Gastrocnemius medialis (tissue), 4 donors: Measurements from ENCODE around the gene LAMP1. TPM values are rescaled to one million over a fixed set of nuclear protein-coding genes. Genes with fewer than 3 reads are reported as not detected.

Experiments used
- ATAC-seq, 2 donors: fragments of 150-250 bp; one replicate each; pipeline ENCODE4 v1.9.1; 2016
- DNase-seq, 2 donors: peaks; one replicate each; pipeline ENCODE4 v3.0.0-alpha.2; 2019
- H3K27ac ChIP-seq, 4 donors: fragments of 200-600 bp; sonication (generic); 1 replicate in 1 of 4; 2 replicates in 3 of 4; pipeline ENCODE4 v1.5.1; 2016 to 2018; ENCODE audit warnings: mild to moderate bottlenecking in 2 of 4, moderate library complexity in 1 of 4
- H3K27me3 ChIP-seq, 3 donors: fragments of 200-600 bp; sonication (generic) in 2 of 3; 1 replicate in 1 of 3; 2 replicates in 2 of 3; pipeline versions ENCODE4 v1.5.1 to v1.6.0; 2016 to 2019; ENCODE audit warnings: mild to moderate bottlenecking in 1 of 3, moderate library complexity in 1 of 3
- H3K36me3 ChIP-seq, 2 donors: fragments of 200-600 bp; sonication (generic) in 1 of 2; one replicate each; pipeline ENCODE4 v1.5.1; 2017 to 2018
- H3K4me1 ChIP-seq, 2 donors: fragments of 200-600 bp; sonication (generic) in 1 of 2; one replicate each; pipeline ENCODE4 v1.5.1; 2016 to 2017; ENCODE audit warnings: mild to moderate bottlenecking in 2 of 2
- H3K4me3 ChIP-seq, 4 donors: fragments of 200-600 bp; sonication (generic) in 3 of 4; 1 replicate in 1 of 4; 2 replicates in 3 of 4; pipeline ENCODE4 v1.5.1; 2016 to 2019; ENCODE audit warnings: mild to moderate bottlenecking in 2 of 4
- H3K9me3 ChIP-seq, 3 donors: fragments of 200-600 bp; sonication (generic) in 2 of 3; 1 replicate in 1 of 3; 2 replicates in 2 of 3; pipeline ENCODE4 v1.5.1; 2016 to 2019
- CTCF ChIP-seq, 5 experiments: fragments of 450-650 bp in 3 of 5; fragments of 200-600 bp in 2 of 5; sonication (generic) in 2 of 5; IDR thresholded peaks in 4 of 5; conservative IDR thresholded peaks in 1 of 5; 1 replicate in 4 of 5; 2 replicates in 1 of 5; pipeline ENCODE4 v1.5.1; 2016 to 2019; ENCODE audit warnings: antibody characterized with exemption in 5 of 5, mild to moderate bottlenecking in 3 of 5, moderate library complexity in 3 of 5
- POLR2A ChIP-seq, 2 donors: fragments of 450-650 bp; IDR thresholded peaks; one replicate each; pipeline ENCODE4 v1.6.1; 2017; ENCODE audit warnings: antibody characterized with exemption in 2 of 2, mild to moderate bottlenecking in 2 of 2, moderate library complexity in 2 of 2
- in situ Hi-C, 4 donors: fragments of 200-750 bp; cut with MboI; loops; one replicate each; pipeline versions ENCODE4 v1.15.0 to v1.8.0; 2017; ENCODE audit warnings: low sequenced_read_pairs in 4 of 4
- intact Hi-C: fragments of 100-400 bp; cut with DNase I; formaldehyde crosslinking; loops from one replicate; pipeline ENCODE4 v1.15.1; 2023; ENCODE audit warnings: low total_unique reads
- total RNA-seq, 4 donors: library from RNA; depleted of rRNA; stranded (reverse); fragments of >200 nt; gene quantifications; one replicate each; pipeline versions ENCODE4 v1.1.0 to v1.2.3, GENCODE V29; 2016

Gene LAMP1
- total RNA-seq, 4 donors from 2014 or later = 36.4 to 80.9 (median 66.9) TPM

GRCh38 chr13:113298043-113298945, 1.3 kb downstream of the LAMP1 start:
- peaks cover 36 to 53% of the 10 kb centered on the region in 2 donors for H3K4me1 ChIP-seq
- no peaks in the 10 kb centered on the region for H3K9me3 ChIP-seq
- no peak for DNase-seq
- no peak for ATAC-seq
- H3K27me3 ChIP-seq = no peaks in the 10 kb centered on the region
- TF ChIP-seq POLR2A (IDR thresholded peaks at IDR 0.05) (no peak), CTCF (IDR thresholded peaks at IDR 0.05 in 4 of 5, conservative IDR thresholded peaks at IDR 0.05 in 1 of 5) (no peak)
- peak overlapping the region; percentile 91 to 98 (median 94) for H3K27ac ChIP-seq
- H3K36me3 ChIP-seq = no peaks in the 10 kb centered on the region
- intact Hi-C loops (loop anchor here (5.0 to 10.0 kb wide), 2 partner anchors 94 to 143 kb away; partner anchors contain the start of gene PROZ), in situ Hi-C loops (loop anchor here in 3 of 4 donors (10.0 to 25.0 kb wide), 3 partner anchors 83 to 157 kb away; partner anchors contain the start of gene ADPRHL1 (in 1 of the 3))
- peak overlapping the region; percentile 82 to 92 (median 88) for H3K4me3 ChIP-seq

GRCh38 chr13:113299951-113300350, 2.9 kb downstream of the LAMP1 start:
- Histone ChIP-seq H3K27me3 (no peaks in the 10 kb centered on the region), H3K9me3 (no peaks in the 10 kb centered on the region), H3K4me3 (peak overlapping the region in 1 of 4 donors; percentile 2), H3K27ac (peak overlapping the region; percentile 53 to 98 (median 76)), H3K4me1 (peaks cover 45 to 69% of the 10 kb centered on the region in 2 donors), H3K36me3 (no peaks in the 10 kb centered on the region)
- TF ChIP-seq POLR2A (IDR thresholded peaks at IDR 0.05) = no peak
- no peak for TF ChIP-seq CTCF (IDR thresholded peaks at IDR 0.05 in 4 of 5, conservative IDR thresholded peaks at IDR 0.05 in 1 of 5)
- DNase-seq (no peak), ATAC-seq (no peak)
- in situ Hi-C loops (loop anchor here in 3 of 4 donors (10.0 to 25.0 kb wide), 3 partner anchors 85 to 155 kb away; partner anchors contain the start of gene ADPRHL1 (in 1 of the 3)), intact Hi-C loops (loop anchor here (5.0 to 10.0 kb wide), 2 partner anchors 92 to 145 kb away; partner anchors contain the start of gene PROZ)

GRCh38 chr13:113302986-113303385, 5.9 kb downstream of the LAMP1 start:
- Histone ChIP-seq H3K4me1 (peaks cover 48 to 73% of the 10 kb centered on the region in 2 donors), H3K4me3 (no peak overlapping the region), H3K36me3 (no peaks in the 10 kb centered on the region), H3K27ac (peak overlapping the region in 3 of 4 donors; percentile 48 to 62 (median 60)), H3K9me3 (no peaks in the 10 kb centered on the region), H3K27me3 (no peaks in the 10 kb centered on the region)
- intact Hi-C loops (no loop called here), in situ Hi-C loops (no loop called here)
- no peak for TF ChIP-seq POLR2A (IDR thresholded peaks at IDR 0.05)
- TF ChIP-seq CTCF (IDR thresholded peaks at IDR 0.05 in 4 of 5, conservative IDR thresholded peaks at IDR 0.05 in 1 of 5) = no peak
- DNase-seq (peak in 1 of 2 donors; percentile 30), ATAC-seq (no peak)

GRCh38 chr13:113304121-113304520, 7.1 kb downstream of the LAMP1 start:
- Histone ChIP-seq H3K9me3 (no peaks in the 10 kb centered on the region), H3K27ac (peak overlapping the region; percentile 22 to 62 (median 54)), H3K27me3 (no peaks in the 10 kb centered on the region), H3K36me3 (no peaks in the 10 kb centered on the region), H3K4me1 (peaks cover 37 to 62% of the 10 kb centered on the region in 2 donors), H3K4me3 (no peak overlapping the region)
- no peak for ATAC-seq
- no peak for TF ChIP-seq POLR2A (IDR thresholded peaks at IDR 0.05)
- in situ Hi-C loops (no loop called here), intact Hi-C loops (no loop called here)
- DNase-seq = no peak

- H3K27me3 ChIP-seq = no peaks in the 10 kb centered on the region
- intact Hi-C loops (no loop called here), in situ Hi-C loops (no loop called here)
- H3K4me1 ChIP-seq = peaks cover 28 to 51% of the 10 kb centered on the region in 2 donors
- peaks cover 0 to 8% of the 10 kb centered on the region in 2 donors for H3K36me3 ChIP-seq
- DNase-seq = peak in 1 of 2 donors; percentile 46
- no peaks in the 10 kb centered on the region for H3K9me3 ChIP-seq
- H3K27ac ChIP-seq = peak overlapping the region; percentile 11 to 68 (median 61)
- TF ChIP-seq CTCF (IDR thresholded peaks at IDR 0.05 in 4 of 5, conservative IDR thresholded peaks at IDR 0.05 in 1 of 5) (no peak), POLR2A (IDR thresholded peaks at IDR 0.05) (no peak)
- no peak overlapping the region for H3K4me3 ChIP-seq
- peak; percentile 84 for ATAC-seq
Observed at GRCh38 chr13:113305208-113305607, 8.2 kb downstream of the LAMP1 start.
